IPS DF 6.9 (cell line): Measurements from ENCODE around the gene XYLT1.
"Not testable (repeated sequence)": the region's sequence is repeated elsewhere in the genome, so short reads cannot be mapped to it uniquely, and the experiment has no call there.

Source experiments
- DNase-seq: peaks from one replicate; pipeline ENCODE4 v3.0.0-alpha.2; 2013; ENCODE audit warnings: low read depth, low spot score
- H3K27ac ChIP-seq: one replicate; pipeline ENCODE4 v1.5.1; 2013; ENCODE audit warnings: low read length, control low read depth
- H3K27me3 ChIP-seq: 2 replicates; pipeline ENCODE4 v1.6.1; 2013; ENCODE audit warnings: mild to moderate bottlenecking, low read length; ENCODE audit not compliant: control insufficient read depth, insufficient read depth
- H3K36me3 ChIP-seq: 2 replicates; pipeline ENCODE4 v1.6.1; 2013; ENCODE audit warnings: low read length; ENCODE audit not compliant: control insufficient read depth, insufficient read depth
- H3K4me1 ChIP-seq: 2 replicates; pipeline ENCODE4 v1.6.1; 2013; ENCODE audit warnings: low read length; ENCODE audit not compliant: control insufficient read depth, insufficient read depth
- H3K4me3 ChIP-seq: 2 replicates; pipeline ENCODE4 v1.5.1; 2013; ENCODE audit warnings: mild to moderate bottlenecking, low read length
- H3K9me3 ChIP-seq: 2 replicates; pipeline ENCODE4 v1.6.1; 2013; ENCODE audit warnings: low read length, inconsistent platforms; ENCODE audit not compliant: control insufficient read depth, insufficient read depth
- whole genome bisulfite sequencing: extraction: QIAGEN DNeasy Blood & Tissue Kit; methylation state at CpG from one replicate; pipeline ENCODE4 v1.1.7; 2013; ENCODE audit warnings: mixed read lengths, missing lambda C conversion rate; ENCODE audit not compliant: insufficient read length, insufficient coverage; 5-methylcytosine and 5-hydroxymethylcytosine counted together

XYLT1 gene

GRCh38 chr16:17336530-17336900 lies 134.2 kb downstream of the XYLT1 start:
- Histone ChIP-seq H3K4me3 (no peak overlapping the region), H3K27me3 (no peaks in the 10 kb centered on the region), H3K9me3 (no peaks in the 10 kb centered on the region), H3K36me3 (no peaks in the 10 kb centered on the region), H3K4me1 (no peaks in the 10 kb centered on the region), H3K27ac (no peak overlapping the region)
- DNase-seq = no peak
- WGBS = no CpG with 5 or more reads among the region's 8 CpGs

- no CpG with 5 or more reads among the region's 11 CpGs for WGBS
- Histone ChIP-seq H3K4me1 (no peaks in the 10 kb centered on the region), H3K27ac (no peak overlapping the region), H3K27me3 (no peaks in the 10 kb centered on the region), H3K36me3 (no peaks in the 10 kb centered on the region), H3K4me3 (no peak overlapping the region), H3K9me3 (no peaks in the 10 kb centered on the region)
- no peak for DNase-seq
Observed at GRCh38 chr16:17335826-17336529, 134.8 kb downstream of the XYLT1 start.

- H3K9me3 ChIP-seq, DNase-seq, H3K4me3 ChIP-seq, H3K36me3 ChIP-seq, H3K4me1 ChIP-seq, H3K27me3 ChIP-seq, H3K27ac ChIP-seq: not testable (repeated sequence)
- WGBS = no CpG with 5 or more reads among the region's 10 CpGs
Observed at GRCh38 chr16:17335406-17335805, 135.4 kb downstream of the XYLT1 start.

GRCh38 chr16:17334096-17334495 lies 136.7 kb downstream of the XYLT1 start:
- H3K27me3 ChIP-seq = no peaks in the 10 kb centered on the region
- H3K27ac ChIP-seq = no peak overlapping the region
- no peak for DNase-seq
- WGBS = no CpG with 5 or more reads among the region's 5 CpGs
- no peak overlapping the region for H3K4me3 ChIP-seq
- H3K36me3 ChIP-seq = no peaks in the 10 kb centered on the region
- H3K4me1 ChIP-seq = no peaks in the 10 kb centered on the region
- H3K9me3 ChIP-seq = no peaks in the 10 kb centered on the region

DNA sequence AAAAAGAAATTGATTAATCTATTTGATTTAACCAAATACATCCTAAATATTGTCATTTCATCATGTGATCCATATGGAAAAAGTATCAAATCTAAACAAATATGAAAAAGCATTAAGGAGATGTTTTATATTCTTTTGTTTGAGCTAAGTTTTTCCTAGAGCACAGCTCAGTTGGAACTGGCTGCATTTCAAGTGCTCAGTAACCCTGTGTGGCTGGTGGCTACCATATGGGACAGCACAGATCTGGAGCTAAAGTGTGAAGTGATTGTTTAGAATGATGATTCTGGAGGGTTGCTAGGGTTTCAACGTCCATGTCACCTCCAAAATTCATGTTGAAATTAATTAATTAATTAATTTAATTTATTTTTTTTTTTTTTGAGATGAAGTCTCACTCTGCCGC lies 137.5 kb downstream of the XYLT1 start:
- no peak for DNase-seq
- H3K4me3 ChIP-seq = no peak overlapping the region
- H3K36me3 ChIP-seq = no peaks in the 10 kb centered on the region
- H3K27me3 ChIP-seq = no peaks in the 10 kb centered on the region
- H3K4me1 ChIP-seq = no peaks in the 10 kb centered on the region
- H3K9me3 ChIP-seq = no peaks in the 10 kb centered on the region
- WGBS = no CpG with 5 or more reads among the region's 2 CpGs
- H3K27ac ChIP-seq = no peak overlapping the region

DNA sequence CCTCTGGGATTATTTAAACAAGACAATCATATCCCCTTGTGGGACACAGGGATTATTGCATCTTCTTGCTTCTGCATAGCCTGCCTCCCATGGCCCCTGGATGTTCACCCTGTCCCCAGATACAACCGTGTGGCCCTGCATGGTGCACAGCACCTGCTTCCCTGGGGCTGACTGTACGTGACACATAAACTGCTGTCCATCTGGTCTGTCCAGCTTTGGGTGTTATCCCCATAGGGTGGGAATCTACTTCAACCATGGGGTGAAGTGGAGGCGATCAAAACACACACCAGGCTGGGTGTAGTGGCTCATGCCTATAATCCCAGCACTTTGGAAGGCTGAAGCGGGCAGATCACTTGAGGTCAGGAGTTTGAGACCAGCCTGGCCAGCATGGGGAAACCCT lies 138.8 kb downstream of the XYLT1 start:
- H3K4me1 ChIP-seq = no peaks in the 10 kb centered on the region
- no peaks in the 10 kb centered on the region for H3K9me3 ChIP-seq
- no peaks in the 10 kb centered on the region for H3K27me3 ChIP-seq
- no peak overlapping the region for H3K4me3 ChIP-seq
- no peak for DNase-seq
- no CpG with 5 or more reads among the region's 4 CpGs for WGBS
- no peaks in the 10 kb centered on the region for H3K36me3 ChIP-seq
- no peak overlapping the region for H3K27ac ChIP-seq

DNA sequence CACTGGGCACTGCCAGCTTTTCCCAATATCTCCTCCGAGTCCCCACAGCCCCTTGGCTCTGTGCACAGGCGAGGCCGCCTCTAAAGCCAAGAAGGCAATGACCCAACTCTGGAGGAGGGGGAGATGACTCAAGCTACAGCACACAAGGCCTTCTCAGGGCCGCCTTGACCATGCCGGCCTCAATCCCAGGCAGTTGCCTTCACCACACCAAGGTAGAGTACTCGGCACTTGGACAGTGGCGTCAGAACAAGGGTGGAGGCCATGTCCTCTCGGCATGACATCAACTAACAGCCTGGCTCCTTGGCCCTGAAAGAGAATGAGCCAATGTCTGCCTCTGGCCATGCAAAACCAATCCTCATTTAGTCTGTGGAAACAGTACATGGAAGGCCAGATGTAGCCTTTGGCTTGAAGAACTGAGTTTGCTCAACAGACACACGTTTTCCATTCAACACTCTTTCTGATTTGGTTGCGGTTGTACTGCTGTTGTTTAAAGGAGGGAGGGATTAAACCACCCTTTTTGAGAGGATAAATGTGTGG lies 139.6 kb downstream of the XYLT1 start:
- Histone ChIP-seq H3K4me1 (no peaks in the 10 kb centered on the region), H3K27ac (no peak overlapping the region), H3K4me3 (no peak overlapping the region), H3K9me3 (no peaks in the 10 kb centered on the region), H3K27me3 (no peaks in the 10 kb centered on the region), H3K36me3 (no peaks in the 10 kb centered on the region)
- no peak for DNase-seq
- WGBS = no CpG with 5 or more reads among the region's 10 CpGs

DNA sequence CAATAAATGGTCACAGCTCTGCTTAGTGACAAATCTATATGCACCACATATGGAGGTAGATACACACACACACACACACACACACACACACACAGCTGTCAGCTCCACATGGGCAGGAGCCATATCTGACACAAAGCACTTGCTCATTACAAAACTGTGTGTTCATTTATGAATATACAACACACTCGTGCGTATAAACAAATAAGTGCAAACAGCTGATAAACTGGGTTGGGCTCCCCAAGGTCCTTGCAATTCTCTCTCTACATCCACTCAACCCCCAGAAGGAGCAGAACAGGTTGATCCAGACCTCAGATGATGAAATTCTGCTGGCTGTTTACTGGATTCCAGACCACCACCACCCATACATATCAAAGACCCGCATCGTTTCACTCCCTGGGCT lies 140.7 kb downstream of the XYLT1 start:
- H3K4me1 ChIP-seq = no peaks in the 10 kb centered on the region
- H3K27me3 ChIP-seq = no peaks in the 10 kb centered on the region
- no CpG with 5 or more reads among the region's 4 CpGs for WGBS
- H3K27ac ChIP-seq = no peak overlapping the region
- no peak overlapping the region for H3K4me3 ChIP-seq
- DNase-seq = no peak
- no peaks in the 10 kb centered on the region for H3K9me3 ChIP-seq
- H3K36me3 ChIP-seq = no peaks in the 10 kb centered on the region

DNA sequence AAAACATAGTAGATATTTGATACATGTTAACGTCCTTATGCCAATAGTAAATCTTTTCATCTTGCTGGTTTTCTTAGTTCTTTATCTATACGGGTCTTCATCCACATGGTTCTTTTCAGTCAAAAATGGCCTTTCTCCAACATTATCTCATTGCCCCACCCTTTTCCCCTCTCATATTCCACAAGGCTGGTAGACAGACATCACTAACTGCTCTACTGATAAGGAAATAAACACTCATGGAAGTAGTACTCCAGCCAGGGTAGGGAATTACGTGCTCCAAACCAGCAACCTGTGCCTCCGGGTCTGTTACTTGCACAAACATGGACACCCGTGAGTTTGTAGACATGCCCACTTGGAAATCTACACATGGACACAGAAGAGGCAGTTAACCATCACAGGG lies 141.4 kb downstream of the XYLT1 start:
- Histone ChIP-seq H3K36me3 (no peaks in the 10 kb centered on the region), H3K27me3 (no peaks in the 10 kb centered on the region), H3K9me3 (no peaks in the 10 kb centered on the region), H3K27ac (no peak overlapping the region), H3K4me1 (no peaks in the 10 kb centered on the region), H3K4me3 (no peak overlapping the region)
- DNase-seq = no peak
- no CpG with 5 or more reads among the region's 5 CpGs for WGBS

DNA sequence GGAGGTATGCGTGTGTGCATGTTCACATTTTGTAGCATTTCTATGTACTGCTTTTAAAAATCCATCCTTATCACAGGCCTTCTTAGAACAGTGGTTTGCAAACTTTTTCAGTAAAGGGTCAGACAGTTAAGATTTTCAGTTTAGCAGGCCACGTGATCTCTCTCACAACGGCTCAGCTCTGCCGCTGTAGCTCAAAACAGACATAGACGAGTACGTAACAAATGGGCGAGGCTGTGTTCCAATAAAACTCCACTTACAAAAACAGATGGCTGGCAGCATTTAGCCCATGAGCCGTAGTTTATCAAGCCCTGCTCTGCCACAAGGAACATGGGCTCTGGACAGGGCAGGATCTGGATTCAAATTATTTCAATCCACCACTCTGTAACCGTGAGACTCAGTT lies 141.8 kb downstream of the XYLT1 start:
- H3K36me3 ChIP-seq = no peaks in the 10 kb centered on the region
- H3K4me1 ChIP-seq = no peaks in the 10 kb centered on the region
- no peaks in the 10 kb centered on the region for H3K27me3 ChIP-seq
- no peak overlapping the region for H3K27ac ChIP-seq
- WGBS = no CpG with 5 or more reads among the region's 9 CpGs
- no peaks in the 10 kb centered on the region for H3K9me3 ChIP-seq
- no peak for DNase-seq
- H3K4me3 ChIP-seq = no peak overlapping the region

DNA sequence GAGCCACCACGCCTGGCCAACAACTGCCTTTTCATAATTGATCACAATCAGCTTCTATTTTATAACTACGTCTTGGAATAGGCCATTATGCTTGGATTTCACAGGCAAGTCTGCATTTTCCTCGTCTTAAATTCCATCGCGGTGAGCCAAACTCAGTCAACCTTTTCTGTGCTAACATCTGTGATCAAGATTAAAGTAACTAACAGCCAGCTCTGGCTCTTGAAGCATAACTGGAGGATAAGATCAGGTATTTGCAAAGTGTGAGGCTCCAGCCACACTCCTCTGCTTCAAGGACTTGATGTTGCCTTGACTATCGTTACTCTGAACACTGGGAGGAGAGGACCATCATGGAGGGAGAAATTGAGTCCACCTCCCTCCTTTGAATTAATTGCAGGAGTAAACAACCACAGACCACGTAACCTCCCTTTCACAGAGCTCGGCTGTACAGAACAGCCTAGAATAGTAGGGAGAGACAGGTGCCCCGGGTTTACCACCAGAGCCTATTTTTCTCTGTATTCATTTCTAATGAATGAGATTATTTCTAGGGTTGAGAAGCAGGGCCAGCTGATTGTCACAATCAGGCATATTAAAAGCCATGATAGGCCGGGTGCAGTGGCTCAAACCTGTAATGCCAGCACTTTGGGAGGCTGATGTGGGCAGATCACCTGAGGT lies 143.0 kb downstream of the XYLT1 start:
- no peak overlapping the region for H3K27ac ChIP-seq
- H3K36me3 ChIP-seq = no peaks in the 10 kb centered on the region
- H3K4me3 ChIP-seq = no peak overlapping the region
- DNase-seq = no peak
- H3K4me1 ChIP-seq = no peaks in the 10 kb centered on the region
- no CpG with 5 or more reads among the region's 10 CpGs for WGBS
- no peaks in the 10 kb centered on the region for H3K9me3 ChIP-seq
- H3K27me3 ChIP-seq = no peaks in the 10 kb centered on the region
